IMR-90 (cell line): Measurements from ENCODE around the gene GNL2. TPM values are rescaled to one million over a fixed set of nuclear protein-coding genes. Genes with fewer than 3 reads are reported as not detected.

Experiments
- ATAC-seq: fragments of 200-7000 bp; cut with Tn5 transposase; 2 replicates; pipeline ENCODE4 v1.9.1; 2020; ENCODE audit warnings: low read depth, mild to moderate bottlenecking, moderate library complexity
- BruUV-seq: library from RNA; stranded (reverse); fragments of 400-500 nt; replicated peaks from 2 replicates; lab custom pipeline; 2021; lab: Mats Ljungman, UMichigan
- CTCF ChIA-PET: fragments of 300-600 bp; formaldehyde crosslinking; extraction: SDS; loops from one replicate; lab custom pipeline; 2021; ENCODE audit warnings: antibody characterized with exemption; lab: Yijun Ruan, JAX
- POLR2A ChIA-PET: fragments of 300-600 bp; sonication (Branson Sonifier 250); formaldehyde crosslinking; loops from one replicate; lab custom pipeline; 2022; ENCODE audit warnings: antibody characterized with exemption; ENCODE audit not compliant: unreplicated experiment; lab: Charles Lee
- DNase-seq: peaks from one replicate; pipeline ENCODE4 v3.0.0; 2013
- H2AFZ ChIP-seq: replicated peaks from 2 replicates; pipeline ENCODE3; 2013; ENCODE audit warnings: low read length, mild to moderate bottlenecking; ENCODE audit not compliant: poor library complexity
- H2AK5ac ChIP-seq: 2 replicates; pipeline ENCODE4 v1.6.1; 2013; ENCODE audit warnings: low read depth, low read length, inconsistent platforms
- H2AK9ac ChIP-seq: replicated peaks from 2 replicates; pipeline ENCODE3; 2013; ENCODE audit warnings: mild to moderate bottlenecking, low read depth, low read length, moderate library complexity; ENCODE audit not compliant: poor library complexity
- H2BK120ac ChIP-seq: 2 replicates; pipeline ENCODE4 v1.6.1; 2013; ENCODE audit warnings: low read depth, low read length, inconsistent platforms
- H2BK15ac ChIP-seq: 3 replicates; pipeline ENCODE4 v1.6.1; 2013; ENCODE audit warnings: low read depth, low read length, inconsistent platforms
- H2BK20ac ChIP-seq: 2 replicates; pipeline ENCODE4 v1.6.1; 2013; ENCODE audit warnings: low read depth, mild to moderate bottlenecking, inconsistent platforms, low read length, moderate library complexity
- H2BK5ac ChIP-seq: 2 replicates; pipeline ENCODE4 v1.6.1; 2013; ENCODE audit warnings: mild to moderate bottlenecking, low read depth, low read length, inconsistent platforms; ENCODE audit not compliant: poor library complexity, severe bottlenecking
- H3K14ac ChIP-seq: replicated peaks from 2 replicates; pipeline ENCODE4 v1.6.1; 2013; ENCODE audit warnings: low read depth, low read length, inconsistent platforms
- H3K18ac ChIP-seq: 2 replicates; pipeline ENCODE4 v1.6.1; 2013; ENCODE audit warnings: low read depth, low read length, control low read depth
- H3K23ac ChIP-seq: 2 replicates; pipeline ENCODE4 v1.6.1; 2013; ENCODE audit warnings: low read depth, low read length, inconsistent platforms
- H3K27ac ChIP-seq: 2 replicates; pipeline ENCODE4 v1.5.1; 2013; ENCODE audit warnings: mild to moderate bottlenecking, control low read depth, low read length; ENCODE audit not compliant: insufficient read depth
- H3K27me3 ChIP-seq: 2 replicates; pipeline ENCODE4 v1.6.1; 2013; ENCODE audit warnings: low read length; ENCODE audit not compliant: control insufficient read depth, insufficient read depth
- H3K36me3 ChIP-seq: 2 replicates; pipeline ENCODE4 v1.6.1; 2013; ENCODE audit warnings: low read length, mixed read lengths; ENCODE audit not compliant: control insufficient read depth, insufficient read depth
- H3K4ac ChIP-seq: 2 replicates; pipeline ENCODE4 v1.6.1; 2013; ENCODE audit warnings: low read depth, low read length, inconsistent platforms
- H3K4me1 ChIP-seq: 2 replicates; pipeline ENCODE4 v1.6.1; 2013; ENCODE audit warnings: low read length, mixed read lengths; ENCODE audit not compliant: control insufficient read depth, insufficient read depth
- H3K4me2 ChIP-seq: 2 replicates; pipeline ENCODE4 v1.6.1; 2013; ENCODE audit warnings: low read depth, mild to moderate bottlenecking, control low read depth, low read length, moderate library complexity
- H3K4me3 ChIP-seq: 2 replicates; pipeline ENCODE4 v1.5.1; 2013; ENCODE audit warnings: low read depth, mild to moderate bottlenecking, control low read depth, low read length, moderate library complexity; ENCODE audit not compliant: insufficient read depth
- H3K56ac ChIP-seq: 2 replicates; pipeline ENCODE4 v1.6.1; 2013; ENCODE audit warnings: low read length, inconsistent platforms; ENCODE audit not compliant: insufficient read depth; ENCODE audit errors: extremely low read depth
- H3K79me1 ChIP-seq, 2 experiments: 2 replicates each; pipeline ENCODE4 v1.6.1; 2013; ENCODE audit warnings: low read length in 2 of 2, inconsistent platforms in 1 of 2, low read depth in 1 of 2
- H3K9ac ChIP-seq: 2 replicates; pipeline ENCODE4 v1.6.1; 2013; ENCODE audit warnings: low read depth, low read length, control low read depth
- H3K9me1 ChIP-seq: 2 replicates; pipeline ENCODE4 v1.6.1; 2013; ENCODE audit warnings: low read length, inconsistent platforms; ENCODE audit not compliant: insufficient read depth
- H3K9me3 ChIP-seq: 2 replicates; pipeline ENCODE4 v1.6.1; 2013; ENCODE audit warnings: low read length; ENCODE audit not compliant: control insufficient read depth, insufficient read depth
- H4K20me1 ChIP-seq: 2 replicates; pipeline ENCODE4 v1.6.1; 2013; ENCODE audit warnings: low read length, inconsistent platforms; ENCODE audit not compliant: insufficient read depth
- H4K5ac ChIP-seq: 2 replicates; pipeline ENCODE4 v1.6.1; 2013; ENCODE audit warnings: mild to moderate bottlenecking, low read depth, low read length, control low read depth
- H4K8ac ChIP-seq, 2 experiments: 2 replicates each; pipeline ENCODE4 v1.6.1; 2013; ENCODE audit warnings: low read depth in 2 of 2, low read length in 2 of 2, control low read depth in 1 of 2, inconsistent platforms in 1 of 2
- H4K91ac ChIP-seq: 2 replicates; pipeline ENCODE4 v1.6.1; 2013; ENCODE audit warnings: low read depth, low read length, inconsistent platforms; ENCODE audit not compliant: insufficient read depth
- CHD1 ChIP-seq: IDR thresholded peaks from 2 replicates; pipeline ENCODE4 v1.6.1; 2012; ENCODE audit warnings: low read depth, low read length, improper control_type of control experiment
- CTCF ChIP-seq: conservative IDR thresholded peaks from 2 replicates; pipeline ENCODE4 v1.5.1; 2012; ENCODE audit warnings: mild to moderate bottlenecking, low read depth, low read length, improper control_type of control experiment
- ELK1 ChIP-seq: fragments of 150-350 bp; IDR thresholded peaks from 2 replicates; pipeline ENCODE4 v1.6.1; 2016; ENCODE audit warnings: low read depth, mild to moderate bottlenecking, low read length, moderate library complexity, borderline replicate concordance
- FOS ChIP-seq: fragments of 150-350 bp; IDR thresholded peaks from 2 replicates; pipeline ENCODE4 v1.6.1; 2016; ENCODE audit warnings: low read depth, low read length
- NFE2L2 ChIP-seq: fragments of 150-350 bp; IDR thresholded peaks from 2 replicates; pipeline ENCODE4 v1.6.1; 2016; ENCODE audit warnings: low read depth, mild to moderate bottlenecking, low read length
- POLR2A ChIP-seq: IDR thresholded peaks from 2 replicates; pipeline ENCODE4 v1.6.1; 2012; ENCODE audit warnings: mild to moderate bottlenecking, low read depth, low read length
- RAD21 ChIP-seq: IDR thresholded peaks from 2 replicates; pipeline ENCODE4 v1.6.1; 2012; ENCODE audit warnings: low read length, improper control_type of control experiment
- RCOR1 ChIP-seq: IDR thresholded peaks from 2 replicates; pipeline ENCODE4 v1.6.1; 2012; ENCODE audit warnings: mild to moderate bottlenecking, low read length, improper control_type of control experiment; ENCODE audit not compliant: insufficient replicate concordance
- RFX5 ChIP-seq: IDR thresholded peaks from 2 replicates; pipeline ENCODE4 v1.8.0; 2012; ENCODE audit warnings: low read depth, mild to moderate bottlenecking, low read length, moderate library complexity
- USF2 ChIP-seq: fragments of 150-350 bp; IDR thresholded peaks from 2 replicates; pipeline ENCODE4 v1.6.1; 2017; ENCODE audit warnings: mild to moderate bottlenecking, antibody characterized with exemption, low read length, low read depth
- WGBS, 2 experiments: methylation state at CpG; one replicate each; pipeline versions ENCODE4 v1.1.5 to v1.1.7; 2013; ENCODE audit warnings: missing lambda C conversion rate in 2 of 2; ENCODE audit not compliant: insufficient read length in 1 of 2; ENCODE audit errors: extremely low coverage in 2 of 2; 5-methylcytosine and 5-hydroxymethylcytosine counted together
- dilution Hi-C: fragments of 300-500 bp; cut with HindIII; formaldehyde crosslinking; loops from one replicate; pipeline ENCODE4 v1.14.3; 2018; ENCODE audit warnings: low sequenced_read_pairs; ENCODE audit not compliant: unreplicated experiment
- in situ Hi-C: fragments of 300-500 bp; cut with MboI; formaldehyde crosslinking; loops from 3 replicates; pipeline ENCODE4 v1.14.3; 2019; ENCODE audit warnings: low sequenced_read_pairs, inconsistent platforms, mixed read lengths
- intact Hi-C: fragments of 100-400 bp; cut with micrococcal nuclease; formaldehyde crosslinking; loops from 2 replicates; pipeline ENCODE4 v1.10.0; 2022
- polyA plus RNA-seq, 3 experiments: library from polyadenylated mRNA; depleted of rRNA; stranded (reverse); fragments of >200 nt; gene quantifications; 2 replicates each; pipeline ENCODE4 v1.2.3, GENCODE V29; 2012; ENCODE audit warnings: low replicate concordance in 1 of 3
- total RNA-seq: library from RNA; depleted of rRNA; stranded (reverse); fragments of >200 nt; gene quantifications from 2 replicates; pipeline ENCODE4 v1.2.3, GENCODE V29; 2012

Gene GNL2
- total and polyA plus RNA-seq, 2 of the 4 experiments (the other 2 are of a cell fraction) = 42.9 to 77.4 TPM

GRCh38 chr1:37622131-37622530 is 26.4 kb upstream of the GNL2 start:
- Histone ChIP-seq H2AK9ac (no peak overlapping the region), H3K4me3 (no peak overlapping the region), H3K9me1 (no peaks in the 10 kb centered on the region), H2AK5ac (no peak overlapping the region), H4K5ac (no peak overlapping the region), H4K20me1 (no peaks in the 10 kb centered on the region), H2AFZ (no peak overlapping the region), H3K4ac (no peak overlapping the region), H3K79me1 (no peaks in the 10 kb centered on the region), H3K23ac (no peak overlapping the region), H3K4me2 (no peak overlapping the region), H2BK15ac (no peak overlapping the region), H2BK20ac (no peak overlapping the region), H3K4me1 (no peaks in the 10 kb centered on the region), H3K14ac (no peak overlapping the region), H4K8ac (no peak overlapping the region), H2BK5ac (no peak overlapping the region), H2BK120ac (no peak overlapping the region), H3K36me3 (no peaks in the 10 kb centered on the region), H3K18ac (no peak overlapping the region), H3K9me3 (no peaks in the 10 kb centered on the region), H3K9ac (no peak overlapping the region), H4K91ac (no peak overlapping the region), H3K27me3 (peaks cover 24% of the 10 kb centered on the region), H3K56ac (no peak overlapping the region), H3K27ac (no peak overlapping the region)
- CTCF ChIA-PET = no interaction called here
- TF ChIP-seq POLR2A = no peak
- TF ChIP-seq CHD1 = no peak
- no peak for TF ChIP-seq USF2
- no peak for TF ChIP-seq FOS
- TF ChIP-seq ELK1 = no peak
- no peak for TF ChIP-seq NFE2L2
- TF ChIP-seq CTCF = no peak
- TF ChIP-seq RAD21 = no peak
- TF ChIP-seq RCOR1 = no peak
- TF ChIP-seq RFX5 = no peak
- 48% methylated on average over 6 of the region's 6 CpGs; no CpG with 5 or more reads in 1 of the 2 experiments for WGBS, 2 experiments
- no peak for DNase-seq
- dilution Hi-C loops = no loop called here
- ATAC-seq = no peak
- BruUV-seq = no TSS peak
- in situ Hi-C loops = loop anchor here (25.0 kb wide), 1 partner anchor 1190 kb away; no protein-coding TSS in a partner anchor
- intact Hi-C loops = no loop called here
- POLR2A ChIA-PET = no interaction called here
